Spleen (tissue), 7 donors: ENCODE results near the gene AJM1.

ENCODE experiments used
- POLR2A ChIP-seq, 3 donors: fragments of 450-650 bp; IDR thresholded peaks; one replicate each; pipeline ENCODE4 v1.5.1; 2017; ENCODE audit warnings: antibody characterized with exemption in 3 of 3, mild to moderate bottlenecking in 1 of 3
- POLR2AphosphoS5 ChIP-seq, 3 donors: sonication (generic); formaldehyde crosslinking; IDR thresholded peaks; one replicate each; pipeline ENCODE4 v1.5.1; 2017; ENCODE audit warnings: antibody characterized with exemption in 3 of 3
- TF ChIP-seq, protein P1 (sequence below), 11 experiments: fragments of 200-600 bp in 7 of 11; fragments of 450-650 bp in 4 of 11; sonication (generic) in 4 of 11; IDR thresholded peaks in 8 of 11; conservative IDR thresholded peaks in 3 of 11; 1 replicate in 7 of 11; 2 replicates in 4 of 11; pipeline versions ENCODE4 v1.4.0 to v1.8.0; 2016 to 2021; ENCODE audit warnings: antibody characterized with exemption in 11 of 11, inconsistent platforms in 4 of 11, mild to moderate bottlenecking in 1 of 11
- donor health status: DM: no; HTN: no; CAD: no; lungs with moderate emphysema.
- donor health status: DM: no; HTN: no; CAD: no.
- donor health status: DM: no; HTN: no; CAD: no.

- TF ChIP-seq, protein P1, sequence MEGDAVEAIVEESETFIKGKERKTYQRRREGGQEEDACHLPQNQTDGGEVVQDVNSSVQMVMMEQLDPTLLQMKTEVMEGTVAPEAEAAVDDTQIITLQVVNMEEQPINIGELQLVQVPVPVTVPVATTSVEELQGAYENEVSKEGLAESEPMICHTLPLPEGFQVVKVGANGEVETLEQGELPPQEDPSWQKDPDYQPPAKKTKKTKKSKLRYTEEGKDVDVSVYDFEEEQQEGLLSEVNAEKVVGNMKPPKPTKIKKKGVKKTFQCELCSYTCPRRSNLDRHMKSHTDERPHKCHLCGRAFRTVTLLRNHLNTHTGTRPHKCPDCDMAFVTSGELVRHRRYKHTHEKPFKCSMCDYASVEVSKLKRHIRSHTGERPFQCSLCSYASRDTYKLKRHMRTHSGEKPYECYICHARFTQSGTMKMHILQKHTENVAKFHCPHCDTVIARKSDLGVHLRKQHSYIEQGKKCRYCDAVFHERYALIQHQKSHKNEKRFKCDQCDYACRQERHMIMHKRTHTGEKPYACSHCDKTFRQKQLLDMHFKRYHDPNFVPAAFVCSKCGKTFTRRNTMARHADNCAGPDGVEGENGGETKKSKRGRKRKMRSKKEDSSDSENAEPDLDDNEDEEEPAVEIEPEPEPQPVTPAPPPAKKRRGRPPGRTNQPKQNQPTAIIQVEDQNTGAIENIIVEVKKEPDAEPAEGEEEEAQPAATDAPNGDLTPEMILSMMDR (IDR thresholded peaks at IDR 0.05 in 8 of 11, conservative IDR thresholded peaks at IDR 0.05 in 3 of 11), result no peak
- TF ChIP-seq POLR2AphosphoS5 (IDR thresholded peaks at IDR 0.05) (peak in 2 of 3 donors; percentile 43 to 67), POLR2A (IDR thresholded peaks at IDR 0.05) (no peak)
Measured at GRCh38 chr9:136857581-136858412, 15.5 kb downstream of the AJM1 start.
